Lower lobe of right lung (tissue), 2 donors: Measurements from ENCODE around the gene OSBPL7. TPM values are rescaled to one million over a fixed set of nuclear protein-coding genes. Genes with fewer than 3 reads are reported as not detected.

Source experiments
- ATAC-seq, 2 donors: fragments of 200-7000 bp; cut with Tn5 transposase; one replicate each; pipeline ENCODE4 v1.9.1; 2020 to 2022; ENCODE audit warnings: mild to moderate bottlenecking in 2 of 2, moderate library complexity in 2 of 2
- DNase-seq: peaks from one replicate; pipeline ENCODE4 v3.0.0-alpha.2; 2020
- H3K27ac ChIP-seq: fragments of 200-600 bp; one replicate; pipeline ENCODE4 v1.8.0; 2022
- H3K27me3 ChIP-seq: fragments of 200-600 bp; one replicate; pipeline ENCODE4 v1.8.0; 2022; ENCODE audit warnings: low read depth
- H3K36me3 ChIP-seq: fragments of 200-600 bp; one replicate; pipeline ENCODE4 v1.8.0; 2022; ENCODE audit warnings: mild to moderate bottlenecking
- H3K4me1 ChIP-seq: fragments of 200-600 bp; one replicate; pipeline ENCODE4 v1.8.0; 2022
- H3K4me3 ChIP-seq: fragments of 200-600 bp; one replicate; pipeline ENCODE4 v1.8.0; 2022; ENCODE audit warnings: mild to moderate bottlenecking
- H3K9me3 ChIP-seq: fragments of 200-600 bp; one replicate; pipeline ENCODE4 v1.8.0; 2022
- intact Hi-C: fragments of 100-400 bp; cut with DNase I; formaldehyde crosslinking; loops from one replicate; pipeline ENCODE4 v1.11.0; 2022
- total RNA-seq: library from RNA; stranded (reverse); fragmentation: NEBNext Ultra II Directional; extraction: Animal tissue kit (Norgen Biotek cat#: 25700); gene quantifications from one replicate; pipeline ENCODE4 v1.2.1, GENCODE V29; 2021
- TF ChIP-seq, protein P1 (sequence below): fragments of 200-600 bp; IDR thresholded peaks from one replicate; pipeline ENCODE4 v1.8.0; 2022; ENCODE audit warnings: antibody characterized with exemption, mild to moderate bottlenecking
- donor health status: DM: no; HTN: yes; CAD: no; lungs with severe emphysema.

OSBPL7 gene
- total RNA-seq, 1 donor from 2014 or later, result 15.0 TPM

DNA sequence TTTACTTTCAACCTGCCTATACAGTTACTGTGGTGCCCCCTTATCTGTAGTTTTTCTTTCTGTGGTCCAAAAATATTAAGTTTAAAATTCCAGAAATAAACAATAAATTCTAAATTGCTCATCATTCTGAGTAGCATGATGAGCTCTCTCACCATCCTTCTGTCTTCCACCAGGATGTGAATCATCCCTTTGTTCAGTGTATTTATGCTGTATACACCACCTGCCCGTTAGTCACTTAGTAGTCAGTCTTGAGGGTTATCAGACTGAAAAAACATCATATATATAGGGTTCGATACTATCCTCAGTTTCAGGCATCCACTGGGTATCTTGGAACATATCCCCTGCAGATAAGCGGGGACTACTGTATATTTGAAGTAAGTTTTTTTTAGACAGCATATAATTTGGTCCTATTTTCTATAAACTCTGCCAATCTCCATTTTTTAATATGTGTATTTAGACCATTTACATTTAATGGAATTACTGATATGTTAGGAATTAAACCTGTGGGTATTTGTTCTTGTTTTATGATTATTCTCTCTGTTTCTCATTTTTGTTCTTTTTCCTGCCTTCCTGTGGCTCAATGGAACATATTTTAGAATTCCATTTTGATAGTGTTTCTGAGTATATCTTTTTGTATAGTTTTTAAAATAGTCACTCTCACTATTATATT, 57.5 kb downstream of the OSBPL7 start:
- no peaks in the 10 kb centered on the region for H3K4me1 ChIP-seq
- H3K27ac ChIP-seq, result no peak overlapping the region
- TF ChIP-seq, protein P1, sequence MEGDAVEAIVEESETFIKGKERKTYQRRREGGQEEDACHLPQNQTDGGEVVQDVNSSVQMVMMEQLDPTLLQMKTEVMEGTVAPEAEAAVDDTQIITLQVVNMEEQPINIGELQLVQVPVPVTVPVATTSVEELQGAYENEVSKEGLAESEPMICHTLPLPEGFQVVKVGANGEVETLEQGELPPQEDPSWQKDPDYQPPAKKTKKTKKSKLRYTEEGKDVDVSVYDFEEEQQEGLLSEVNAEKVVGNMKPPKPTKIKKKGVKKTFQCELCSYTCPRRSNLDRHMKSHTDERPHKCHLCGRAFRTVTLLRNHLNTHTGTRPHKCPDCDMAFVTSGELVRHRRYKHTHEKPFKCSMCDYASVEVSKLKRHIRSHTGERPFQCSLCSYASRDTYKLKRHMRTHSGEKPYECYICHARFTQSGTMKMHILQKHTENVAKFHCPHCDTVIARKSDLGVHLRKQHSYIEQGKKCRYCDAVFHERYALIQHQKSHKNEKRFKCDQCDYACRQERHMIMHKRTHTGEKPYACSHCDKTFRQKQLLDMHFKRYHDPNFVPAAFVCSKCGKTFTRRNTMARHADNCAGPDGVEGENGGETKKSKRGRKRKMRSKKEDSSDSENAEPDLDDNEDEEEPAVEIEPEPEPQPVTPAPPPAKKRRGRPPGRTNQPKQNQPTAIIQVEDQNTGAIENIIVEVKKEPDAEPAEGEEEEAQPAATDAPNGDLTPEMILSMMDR, result no peak
- H3K27me3 ChIP-seq, result no peaks in the 10 kb centered on the region
- peaks cover 13% of the 10 kb centered on the region for H3K9me3 ChIP-seq
- DNase-seq, result no peak
- no peaks in the 10 kb centered on the region for H3K36me3 ChIP-seq
- intact Hi-C loops, result no loop called here
- ATAC-seq, result no peak
- H3K4me3 ChIP-seq, result no peak overlapping the region

DNA sequence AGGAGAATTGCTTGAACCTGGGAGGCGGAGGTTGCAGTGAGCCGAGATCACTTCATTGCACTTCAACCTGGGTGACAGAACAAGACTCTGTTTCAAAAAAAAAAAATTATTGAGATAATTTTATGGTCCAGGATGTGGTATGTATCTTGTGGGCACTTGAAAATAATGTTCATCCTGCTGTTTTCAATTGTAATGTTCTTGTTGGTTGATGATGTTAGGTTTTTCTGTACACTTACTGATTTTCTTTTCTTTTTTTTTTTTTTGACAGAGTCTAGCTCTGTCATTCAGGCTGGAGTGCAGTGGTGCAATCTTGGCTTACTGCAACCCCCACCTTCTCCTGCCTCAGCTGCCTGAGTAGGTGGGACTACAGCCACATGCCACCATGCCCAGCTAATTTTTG, 58.9 kb downstream of the OSBPL7 start:
- Histone ChIP-seq H3K27me3 (no peaks in the 10 kb centered on the region), H3K4me1 (no peaks in the 10 kb centered on the region), H3K4me3 (no peak overlapping the region), H3K36me3 (no peaks in the 10 kb centered on the region), H3K9me3 (peaks cover 13% of the 10 kb centered on the region), H3K27ac (no peak overlapping the region)
- intact Hi-C loops, result no loop called here
- ATAC-seq (peak in 1 of 2 donors; percentile 28), DNase-seq (no peak)
- TF ChIP-seq, protein P1, result no peak

DNA sequence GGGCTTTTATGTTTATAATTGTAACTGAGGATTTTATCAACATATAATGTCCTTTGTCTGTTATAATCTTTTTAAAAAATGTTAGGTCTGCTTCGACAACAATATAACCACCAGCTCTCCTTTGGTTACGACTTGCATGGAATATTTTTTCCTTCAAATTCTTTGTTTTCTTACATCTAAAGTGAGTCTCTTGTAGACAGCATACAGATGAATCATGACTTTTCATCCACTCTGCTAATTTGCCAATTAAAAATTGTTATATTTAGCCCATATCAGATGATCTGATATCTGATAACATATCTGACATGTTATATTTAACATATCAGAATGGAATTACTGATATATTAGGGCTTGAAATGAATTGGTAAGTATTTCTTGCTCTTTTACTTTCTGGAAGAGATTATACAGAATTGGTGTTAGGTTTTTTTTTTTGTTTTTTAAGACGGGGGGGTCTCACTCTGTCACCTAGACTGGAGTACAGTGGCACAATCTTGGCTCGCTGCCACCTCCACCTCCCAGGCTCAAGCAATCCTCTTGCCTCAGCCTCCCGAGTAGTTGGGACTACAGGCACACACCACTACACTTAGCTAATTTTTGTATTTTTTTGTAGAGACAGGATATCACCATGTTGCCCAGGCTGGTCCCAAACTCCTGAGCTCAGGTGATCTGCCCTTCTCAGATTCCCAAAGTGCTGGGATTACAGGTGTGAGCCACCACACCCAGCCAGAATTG, 61.0 kb downstream of the OSBPL7 start:
- ATAC-seq, result no peak
- Histone ChIP-seq H3K9me3 (peaks cover 13% of the 10 kb centered on the region), H3K4me3 (no peak overlapping the region), H3K27ac (no peak overlapping the region), H3K36me3 (no peaks in the 10 kb centered on the region), H3K4me1 (no peaks in the 10 kb centered on the region), H3K27me3 (peaks cover under 1% of the 10 kb centered on the region)
- DNase-seq, result no peak
- intact Hi-C loops, result no loop called here
- TF ChIP-seq, protein P1, result no peak

DNA sequence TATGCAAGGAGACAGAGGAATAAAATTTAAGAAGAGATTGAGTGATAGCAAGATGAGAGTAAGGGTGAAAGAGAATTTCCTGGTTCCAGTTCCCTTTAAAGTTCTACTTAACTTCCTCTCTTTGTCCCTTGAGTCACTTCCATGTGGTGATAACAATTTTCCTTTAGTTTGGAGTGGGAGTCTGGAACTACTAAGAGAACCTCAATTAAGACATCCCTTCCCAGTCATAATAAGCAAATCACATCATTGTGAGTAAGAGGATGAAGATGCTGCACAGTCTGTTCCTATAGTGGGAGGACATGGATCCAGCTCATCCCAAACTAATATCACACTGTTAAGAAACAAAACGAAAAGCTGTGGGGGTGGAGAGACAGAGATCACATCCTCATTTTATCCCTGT, 64.2 kb downstream of the OSBPL7 start:
- Histone ChIP-seq H3K27ac (no peak overlapping the region), H3K9me3 (peaks cover 13% of the 10 kb centered on the region), H3K36me3 (no peaks in the 10 kb centered on the region), H3K27me3 (peaks cover 10% of the 10 kb centered on the region), H3K4me3 (no peak overlapping the region), H3K4me1 (no peaks in the 10 kb centered on the region)
- intact Hi-C loops, result no loop called here
- TF ChIP-seq, protein P1, result no peak
- ATAC-seq (no peak), DNase-seq (no peak)

Other genes starting within 250 kb of the OSBPL7 start
- gene KPNB1, start 171.9 kb downstream of the OSBPL7 start, total RNA-seq, result 210 TPM
- 8.3 TPM for gene TBKBP1, start 127.6 kb downstream of the OSBPL7 start, total RNA-seq
- 3.6 TPM for gene TBX21, start 88.6 kb downstream of the OSBPL7 start, total RNA-seq
- 33.2 TPM for gene MRPL10, start 9.7 kb upstream of the OSBPL7 start, total RNA-seq
- gene LRRC46, start 9.9 kb upstream of the OSBPL7 start, total RNA-seq, result 11.6 TPM
- gene SCRN2, start 19.5 kb upstream of the OSBPL7 start, total RNA-seq, result 30.9 TPM
- gene SP6, start 29.4 kb upstream of the OSBPL7 start, total RNA-seq, result 4.7 TPM
- gene SP2, start 74.4 kb upstream of the OSBPL7 start, total RNA-seq, result 19.4 TPM
- gene PNPO, start 119.8 kb upstream of the OSBPL7 start, total RNA-seq, result 29.2 TPM
- 48.1 TPM for gene PRR15L, start 136.1 kb upstream of the OSBPL7 start, total RNA-seq
- 161 TPM for gene CDK5RAP3, start 149.3 kb upstream of the OSBPL7 start, total RNA-seq
- 22.9 TPM for gene COPZ2, start 216.0 kb upstream of the OSBPL7 start, total RNA-seq
- gene NFE2L1, start 226.6 kb upstream of the OSBPL7 start, total RNA-seq, result 162 TPM